ENCODE data around the gene CDC42BPA.
"Not testable (repeated sequence)": the region's sequence is repeated elsewhere in the genome, so short reads cannot be mapped to it uniquely, and the experiment has no call there.

Gene CDC42BPA

GRCh38 chr1:226960944-226961765 lies 357.1 kb downstream of the CDC42BPA start:
- peak; percentile 77 to 83 for ATAC-seq

DNA sequence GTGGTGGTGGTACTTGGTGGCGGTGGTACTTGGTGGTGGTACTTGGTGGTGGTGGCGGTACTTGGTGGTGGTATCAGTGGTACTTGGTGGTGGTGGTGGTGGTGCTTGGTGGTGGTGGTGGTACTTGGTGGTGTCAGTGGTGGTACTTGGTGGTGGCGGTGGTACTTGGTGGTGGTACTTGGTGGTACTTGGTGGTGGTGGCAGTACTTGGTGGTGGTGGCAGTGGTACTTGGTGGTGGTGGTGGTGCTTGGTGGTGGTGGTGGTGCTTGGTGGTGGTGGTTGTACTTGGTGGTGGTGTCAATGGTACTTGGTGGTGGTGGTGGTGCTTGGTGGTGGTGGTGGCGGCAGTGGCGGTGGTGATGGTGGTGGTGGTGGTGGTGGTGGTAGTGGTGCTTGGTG lies 358.0 kb downstream of the CDC42BPA start:
- no peak for ATAC-seq

- no peak for ATAC-seq
Observed at GRCh38 chr1:226958300-226958699, 360.0 kb downstream of the CDC42BPA start.

- ATAC-seq = no peak
Observed at GRCh38 chr1:226957714-226958113, 360.6 kb downstream of the CDC42BPA start.

DNA sequence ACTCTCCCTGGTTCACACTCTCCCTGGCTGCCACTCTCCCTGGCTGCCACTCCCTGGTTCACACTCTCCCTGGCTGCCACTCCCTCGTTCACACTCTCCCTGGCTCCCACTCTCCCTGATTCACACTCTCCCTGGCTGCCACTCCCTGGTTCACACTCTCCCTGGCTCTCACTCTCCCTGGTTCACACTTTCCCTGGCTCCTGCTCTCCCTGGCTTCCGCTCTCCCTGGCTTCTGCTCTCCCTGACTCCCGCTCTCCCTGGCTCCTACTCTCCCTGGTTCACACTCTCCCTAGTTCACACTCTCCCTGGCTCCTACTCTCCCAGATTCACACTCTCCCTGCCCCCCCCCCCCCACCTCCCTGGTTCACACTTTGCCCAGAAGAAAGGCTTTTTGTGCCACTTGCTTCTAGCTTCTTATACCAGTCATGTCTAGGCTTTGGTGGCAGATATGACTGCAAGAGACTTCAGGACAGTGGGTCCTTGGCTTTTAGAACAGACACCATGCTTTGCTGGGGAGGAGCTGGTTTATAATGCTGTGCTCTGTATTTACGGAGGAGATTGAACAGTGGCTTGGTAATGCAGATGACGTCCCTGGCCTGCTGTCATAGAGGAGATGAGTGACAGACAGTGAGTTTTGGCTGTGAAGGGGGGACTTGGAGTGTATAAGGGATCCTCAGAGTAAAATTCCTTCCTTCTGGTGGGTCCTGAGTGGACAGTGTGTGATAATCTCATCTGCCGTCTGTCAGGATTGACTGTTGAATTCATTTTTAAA lies 361.2 kb downstream of the CDC42BPA start:
- ATAC-seq = no peak

DNA sequence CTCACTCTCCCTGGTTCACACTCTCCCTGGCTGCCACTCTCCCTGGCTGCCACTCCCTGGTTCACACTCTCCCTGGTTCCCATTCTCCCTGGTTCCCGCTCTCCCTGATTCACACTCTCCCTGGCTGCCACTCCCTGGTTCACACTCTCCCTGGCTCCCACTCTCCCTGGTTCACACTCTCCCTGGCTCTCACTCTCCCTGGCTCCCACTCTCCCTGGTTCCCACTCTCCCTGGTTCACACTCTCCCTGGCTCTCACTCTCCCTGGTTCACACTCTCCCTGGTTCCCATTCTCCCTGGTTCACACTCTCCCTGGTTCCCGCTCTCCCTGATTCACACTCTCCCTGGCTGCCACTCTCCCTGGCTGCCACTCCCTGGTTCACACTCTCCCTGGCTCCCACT lies 362.4 kb downstream of the CDC42BPA start:
- not testable (repeated sequence) for ATAC-seq

DNA sequence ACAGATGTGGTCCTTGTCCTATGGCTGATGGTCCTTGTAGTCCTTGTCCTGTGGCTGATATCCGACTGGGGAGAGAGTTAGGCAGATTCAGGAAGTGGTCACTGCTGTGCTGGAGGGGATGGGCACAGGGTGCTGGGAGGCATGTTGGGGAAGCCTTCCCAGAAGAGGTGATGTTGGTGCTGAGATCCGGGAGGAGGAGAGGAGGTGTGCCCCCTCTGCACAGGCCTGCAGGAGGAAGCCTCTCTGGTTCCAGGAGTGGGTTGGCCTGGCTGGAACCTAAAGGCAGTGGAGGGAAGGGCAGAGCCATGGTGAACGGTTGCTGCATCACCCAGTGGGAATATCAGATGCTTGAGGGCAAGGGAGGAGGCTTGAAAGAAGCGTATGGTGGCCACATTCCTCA lies 363.5 kb downstream of the CDC42BPA start:
- ATAC-seq = no peak

- no peak for ATAC-seq
Observed at GRCh38 chr1:226954337-226954736, 364.0 kb downstream of the CDC42BPA start.

- ATAC-seq = no peak
Observed at GRCh38 chr1:226953175-226953800, 365.0 kb downstream of the CDC42BPA start.

GRCh38 chr1:226952118-226952441 lies 366.2 kb downstream of the CDC42BPA start:
- ATAC-seq = no peak

DNA sequence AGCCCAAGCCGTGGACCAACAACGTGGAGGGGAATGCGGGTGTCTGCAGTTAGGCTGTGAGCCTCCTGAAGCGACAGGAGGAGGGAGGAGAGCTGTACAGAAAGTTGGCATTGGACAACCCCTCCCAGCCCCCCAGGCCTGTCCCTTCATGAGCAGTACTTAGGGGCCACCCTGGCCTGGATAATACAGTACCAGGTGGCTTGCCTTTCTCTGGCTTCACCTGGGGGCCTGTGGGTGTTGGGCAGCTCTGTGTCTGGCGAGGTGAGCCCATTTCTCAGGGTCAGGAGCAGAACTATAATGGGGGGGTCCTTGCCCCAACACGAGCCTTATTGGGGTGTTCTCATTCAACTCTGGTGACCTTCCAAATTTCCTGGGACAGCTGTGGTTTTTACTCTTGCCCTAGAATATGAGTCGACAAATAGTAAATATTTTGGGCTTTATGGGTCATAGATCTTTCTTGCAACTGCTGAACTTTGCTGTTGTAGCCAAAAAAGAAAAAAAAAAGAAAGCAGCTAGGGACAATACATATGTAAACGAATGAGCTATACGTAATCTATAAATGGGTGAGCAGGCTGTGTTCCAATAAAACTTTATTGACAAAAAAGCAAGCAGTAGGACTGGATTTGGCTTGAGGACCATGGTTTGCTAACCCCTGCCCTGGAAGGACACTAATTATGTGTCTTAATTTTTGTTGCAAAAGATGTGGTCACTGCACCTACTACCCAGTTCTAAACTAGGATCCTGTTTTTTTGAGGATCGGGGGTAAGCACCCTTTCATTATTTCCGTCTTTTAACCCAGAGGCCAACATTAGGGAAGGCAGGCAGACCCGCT lies 366.8 kb downstream of the CDC42BPA start:
- no peak for ATAC-seq

GRCh38 chr1:226950871-226951270 lies 367.4 kb downstream of the CDC42BPA start:
- no peak for ATAC-seq

DNA sequence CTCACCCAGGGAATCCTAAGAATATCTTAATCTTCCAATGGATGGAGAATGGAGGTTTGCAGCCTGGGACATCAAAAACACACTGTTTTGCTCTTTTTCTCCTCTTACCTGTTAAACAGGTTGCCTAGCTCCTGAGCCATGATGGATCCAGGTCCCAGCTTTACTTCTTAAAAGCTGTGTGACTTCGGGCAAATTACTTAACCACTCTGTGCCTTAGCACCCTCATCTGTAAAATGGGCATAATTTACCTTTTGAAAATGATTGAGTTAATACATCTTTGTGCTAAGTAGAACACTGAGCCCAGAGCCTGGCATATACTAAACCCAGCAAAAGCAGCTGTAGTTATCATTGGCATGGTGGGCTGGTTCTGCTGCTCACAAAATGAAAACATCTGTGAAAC lies 368.0 kb downstream of the CDC42BPA start:
- ATAC-seq = no peak

DNA sequence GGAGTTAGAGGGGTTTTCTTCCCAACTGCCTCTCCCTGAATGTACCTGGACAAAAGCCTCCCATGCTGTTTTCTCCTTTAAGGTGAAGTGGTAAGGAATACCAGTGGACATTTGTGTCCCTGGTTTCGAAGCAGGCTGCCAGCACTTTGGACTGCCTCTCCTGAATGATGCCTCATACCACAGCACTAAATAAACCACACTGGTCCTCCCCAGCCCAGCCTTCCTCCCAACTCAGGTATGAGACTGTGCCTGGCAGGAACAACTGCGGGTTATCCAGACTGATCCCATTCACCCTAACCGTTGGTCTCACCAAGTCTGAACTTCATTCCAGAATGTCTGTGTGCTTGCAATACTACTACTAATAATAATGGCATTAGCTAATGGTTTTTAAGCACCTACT lies 368.9 kb downstream of the CDC42BPA start:
- no peak for ATAC-seq

GRCh38 chr1:226948996-226949395 lies 369.3 kb downstream of the CDC42BPA start:
- ATAC-seq = no peak

DNA sequence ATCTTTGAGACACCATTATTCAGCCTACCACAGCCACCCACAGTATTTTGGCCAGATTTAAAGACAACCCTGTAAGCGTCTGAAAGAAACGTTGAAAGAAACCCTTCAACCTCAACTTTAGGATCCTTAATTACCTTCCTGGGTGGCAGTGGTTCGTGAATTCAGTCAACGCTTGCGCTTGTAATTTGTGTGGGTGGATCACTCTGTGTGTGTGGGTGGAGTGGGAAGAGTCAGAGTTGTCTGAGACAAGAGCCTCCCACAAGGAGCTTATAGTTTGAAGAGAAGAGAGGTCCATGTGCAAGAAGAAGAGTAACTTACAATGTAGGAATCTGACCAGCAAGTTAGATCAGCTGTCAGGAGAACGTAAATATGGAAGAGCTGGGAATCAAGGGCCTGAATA lies 369.8 kb downstream of the CDC42BPA start:
- ATAC-seq = no peak

- ATAC-seq = no peak
Observed at GRCh38 chr1:226948051-226948450, 370.2 kb downstream of the CDC42BPA start.

DNA sequence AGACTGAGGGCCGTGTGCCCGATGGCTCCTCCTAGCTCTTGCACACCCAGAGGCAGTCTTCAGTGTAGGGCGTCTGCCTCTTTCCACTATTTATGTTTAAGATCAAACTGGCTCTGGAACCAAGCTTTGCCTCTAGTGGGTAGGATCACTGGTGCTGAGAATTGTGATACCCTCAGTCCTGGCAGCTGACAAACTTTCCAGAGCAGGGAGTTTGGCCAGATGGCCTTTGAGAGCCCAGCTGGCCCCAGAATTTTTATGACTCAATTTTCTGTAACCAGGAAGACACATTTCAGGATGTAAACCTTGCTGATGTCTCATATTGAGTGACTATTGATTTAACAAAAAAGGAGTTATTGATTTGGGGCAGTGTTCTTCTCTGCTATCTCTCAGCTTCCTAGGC lies 371.5 kb downstream of the CDC42BPA start:
- no peak for ATAC-seq

DNA sequence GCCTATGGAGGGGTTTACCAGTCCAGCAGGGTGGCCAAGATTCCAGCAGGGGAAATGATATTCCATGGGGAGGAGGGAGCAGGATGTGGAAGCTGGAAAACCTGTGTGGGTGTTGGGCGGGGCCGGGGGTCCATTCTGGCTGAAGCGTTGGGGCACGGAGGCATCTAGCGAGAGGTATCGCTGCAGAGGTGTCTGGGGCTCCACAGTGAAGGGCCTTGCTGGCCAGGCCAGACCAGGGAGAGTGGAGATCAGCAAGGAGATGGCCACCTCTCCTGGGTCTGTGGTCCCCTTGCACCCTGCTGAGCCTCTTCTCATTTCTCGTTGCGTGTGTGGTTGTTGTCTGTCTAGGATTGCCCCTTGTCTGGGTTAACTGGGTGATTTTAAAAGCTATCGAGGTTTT lies 372.0 kb downstream of the CDC42BPA start:
- ATAC-seq = no peak

DNA sequence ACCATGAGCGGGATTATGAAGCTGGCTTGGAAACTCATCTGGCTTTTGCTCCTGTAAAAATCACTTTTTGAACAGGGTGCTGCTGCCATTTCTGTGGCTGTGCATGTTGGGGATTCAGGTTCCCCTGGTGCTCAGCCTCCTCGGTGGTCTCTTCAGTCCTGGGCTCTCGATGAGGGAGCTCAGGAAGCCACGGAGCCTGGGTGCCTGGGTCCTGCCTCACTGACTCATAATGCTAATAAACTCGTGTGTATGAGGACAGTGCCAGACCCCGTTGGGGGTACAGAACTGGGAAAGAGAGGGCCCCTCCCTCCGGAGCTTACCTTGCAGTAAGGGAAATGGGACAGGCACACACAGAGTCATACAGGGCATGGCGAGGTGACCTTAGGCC lies 372.4 kb downstream of the CDC42BPA start:
- no peak for ATAC-seq

GRCh38 chr1:226945106-226945857 lies 373.0 kb downstream of the CDC42BPA start:
- ATAC-seq = no peak

DNA sequence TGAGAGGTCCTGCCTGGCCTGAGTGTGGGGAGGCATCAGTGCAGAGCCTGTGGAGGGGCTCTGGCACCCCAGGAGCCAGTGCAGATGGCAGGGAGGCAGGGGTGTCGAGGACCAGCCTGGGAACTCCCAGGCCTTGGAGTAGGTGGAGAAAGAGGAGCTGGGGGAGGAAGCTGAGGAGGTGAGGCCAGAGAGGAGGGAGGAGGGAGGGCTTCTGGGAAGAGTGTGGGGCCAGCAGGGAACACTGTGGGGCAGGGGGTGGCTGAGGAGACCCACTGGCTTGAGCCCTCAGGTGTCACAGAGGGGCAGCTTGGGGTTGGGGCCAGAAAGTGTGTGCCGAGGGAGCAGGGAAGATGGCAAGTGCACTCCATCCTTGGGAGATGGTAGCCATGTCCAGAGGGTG lies 374.4 kb downstream of the CDC42BPA start:
- no peak for ATAC-seq

All from activated CD4-positive, CD25-positive, alpha-beta regulatory T cell treated with anti-CD3 and anti-CD28 coated beads, Interleukin-2, amount 50 U/mL, for 24 hours (primary cell).